HL-60 (cell line): ENCODE results near the gene IL37.

Experiments used
- CTCF ChIP-seq: IDR thresholded peaks from one replicate; pipeline ENCODE4 v1.5.1; 2011; ENCODE audit warnings: low read length, control low read depth, inconsistent platforms; ENCODE audit not compliant: insufficient read depth
- POLR2AphosphoS5 ChIP-seq: IDR thresholded peaks from 2 replicates; pipeline ENCODE4 v1.6.1; 2012; ENCODE audit warnings: low read depth

- no peak for TF ChIP-seq CTCF
- TF ChIP-seq POLR2AphosphoS5 = no peak
Measured at GRCh38 chr2:112880696-112881095, 30.3 kb upstream of the IL37 start.
